GM23248 (cell line): ENCODE measurements around the gene SHROOM1. TPM values are rescaled to one million over a fixed set of nuclear protein-coding genes. Genes with fewer than 3 reads are reported as not detected.

ENCODE experiments used
- DNase-seq: peaks from one replicate; pipeline ENCODE4 v3.0.0-alpha.2; 2015
- H2AFZ ChIP-seq: fragments of 200-600 bp; sonication (generic); 2 replicates; pipeline ENCODE4 v1.6.1; 2016; ENCODE audit warnings: antibody characterized with exemption
- H3F3A ChIP-seq: fragments of 200-600 bp; sonication (generic); 2 replicates; pipeline ENCODE4 v1.6.1; 2016; ENCODE audit warnings: mild to moderate bottlenecking, antibody characterized with exemption, mixed run types; ENCODE audit not compliant: insufficient read depth
- H3K27ac ChIP-seq: fragments of 200-600 bp; sonication (generic); 2 replicates; pipeline ENCODE4 v1.5.1; 2016; ENCODE audit warnings: mild to moderate bottlenecking
- H3K27me3 ChIP-seq: fragments of 200-600 bp; sonication (generic); replicated peaks from 2 replicates; pipeline ENCODE4 v1.6.1; 2016; ENCODE audit warnings: mild to moderate bottlenecking; ENCODE audit not compliant: insufficient read depth
- H3K36me3 ChIP-seq: fragments of 200-600 bp; sonication (generic); 2 replicates; pipeline ENCODE4 v1.6.1; 2016; ENCODE audit warnings: low read depth, mild to moderate bottlenecking
- H3K4me1 ChIP-seq: fragments of 200-600 bp; sonication (generic); 2 replicates; pipeline ENCODE4 v1.6.1; 2016; ENCODE audit warnings: mild to moderate bottlenecking; ENCODE audit not compliant: insufficient read depth
- H3K4me2 ChIP-seq: fragments of 200-600 bp; sonication (generic); one replicate; pipeline ENCODE4 v1.6.1; 2016; ENCODE audit warnings: mild to moderate bottlenecking; ENCODE audit not compliant: unreplicated experiment
- H3K4me3 ChIP-seq: fragments of 200-600 bp; sonication (generic); 2 replicates; pipeline ENCODE4 v1.5.1; 2016; ENCODE audit warnings: mild to moderate bottlenecking
- H3K79me2 ChIP-seq: fragments of 200-600 bp; sonication (generic); 2 replicates; pipeline ENCODE4 v1.6.1; 2016; ENCODE audit warnings: mild to moderate bottlenecking; ENCODE audit not compliant: insufficient read depth
- H3K9ac ChIP-seq: fragments of 200-600 bp; sonication (generic); 2 replicates; pipeline ENCODE4 v1.6.1; 2016; ENCODE audit warnings: mild to moderate bottlenecking
- H3K9me2 ChIP-seq: fragments of 200-600 bp; sonication (generic); 2 replicates; pipeline ENCODE4 v1.6.1; 2016; ENCODE audit warnings: mixed run types, mild to moderate bottlenecking, moderate library complexity; ENCODE audit not compliant: insufficient read depth
- H3K9me3 ChIP-seq: fragments of 200-600 bp; sonication (generic); one replicate; pipeline ENCODE4 v1.6.1; 2017; ENCODE audit warnings: low read depth
- H4K20me1 ChIP-seq: fragments of 200-600 bp; sonication (generic); 2 replicates; pipeline ENCODE4 v1.6.0; 2016; ENCODE audit not compliant: insufficient read depth
- EZH2 ChIP-seq: fragments of 200-600 bp; sonication (generic); IDR thresholded peaks from 2 replicates; pipeline ENCODE4 v1.6.1; 2018; ENCODE audit warnings: antibody characterized with exemption, mild to moderate bottlenecking; ENCODE audit not compliant: insufficient read depth, poor library complexity, severe bottlenecking
- EZH2phosphoT487 ChIP-seq: fragments of 200-600 bp; sonication (generic); IDR thresholded peaks from 2 replicates; pipeline ENCODE4 v1.6.1; 2018; ENCODE audit warnings: antibody characterized with exemption, moderate library complexity, mild to moderate bottlenecking, low read depth; ENCODE audit not compliant: insufficient read depth
- WGBS, 2 experiments: methylation state at CpG; one replicate each; pipeline ENCODE4 v1.1.6; 2015 to 2017; ENCODE audit warnings: low lambda C conversion rate in 2 of 2, low coverage in 1 of 2; ENCODE audit errors: missing lambda C conversion rate in 2 of 2; 5-methylcytosine and 5-hydroxymethylcytosine counted together
- in situ Hi-C: fragments of 300-500 bp; cut with MboI; formaldehyde crosslinking; loops from 2 replicates; pipeline ENCODE4 v1.15.0; 2020
- polyA plus RNA-seq: library from polyadenylated mRNA; unstranded; fragments of >200 nt; fragmentation: Nextera tagmentation; extraction: Ambion mirVana; gene quantifications from 2 replicates; pipeline ENCODE4 v1.2.1, GENCODE V29; 2016
- total RNA-seq: library from RNA; depleted of rRNA; stranded (reverse); fragments of >200 nt; shearing (Covaris generic); gene quantifications from 2 replicates; pipeline ENCODE4 v1.2.3, GENCODE V29; 2014

The SHROOM1 gene
- total and polyA plus RNA-seq, 2 experiments from 2014 or later: 3.8 to 9.9 TPM

DNA sequence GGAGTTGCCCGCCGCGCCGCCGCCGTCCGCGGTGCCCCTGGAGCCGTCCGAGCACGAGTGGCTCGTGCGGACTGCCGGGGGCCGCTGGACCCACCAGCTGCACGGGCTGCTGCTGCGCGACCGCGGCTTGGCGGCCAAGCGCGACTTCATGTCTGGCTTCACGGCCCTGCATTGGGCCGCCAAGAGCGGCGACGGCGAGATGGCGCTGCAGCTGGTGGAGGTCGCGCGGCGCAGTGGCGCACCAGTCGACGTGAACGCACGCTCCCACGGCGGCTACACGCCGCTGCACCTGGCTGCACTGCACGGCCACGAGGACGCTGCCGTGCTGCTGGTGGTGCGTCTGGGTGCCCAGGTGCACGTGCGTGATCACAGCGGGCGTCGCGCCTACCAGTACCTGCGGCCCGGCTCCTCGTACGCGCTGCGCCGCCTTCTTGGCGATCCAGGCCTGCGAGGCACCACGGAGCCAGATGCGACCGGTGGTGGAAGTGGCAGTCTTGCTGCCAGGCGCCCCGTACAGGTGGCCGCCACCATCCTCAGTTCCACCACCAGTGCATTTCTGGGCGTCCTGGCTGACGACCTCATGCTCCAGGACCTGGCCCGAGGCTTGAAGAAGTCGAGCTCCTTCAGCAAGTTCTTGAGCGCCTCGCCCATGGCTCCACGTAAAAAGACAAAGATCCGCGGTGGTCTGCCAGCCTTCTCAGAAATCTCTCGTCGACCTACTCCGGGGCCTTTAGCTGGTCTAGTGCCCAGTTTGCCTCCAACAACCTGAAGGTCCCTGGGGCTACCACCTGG lies 15.7 kb downstream of the SHROOM1 start:
- in situ Hi-C loops: loop anchor here (25.0 kb wide), 1 partner anchor 427 kb away; no protein-coding TSS in a partner anchor
- no peaks in the 10 kb centered on the region for H3K9me3 ChIP-seq
- no peaks in the 10 kb centered on the region for H3K79me2 ChIP-seq
- no peak for TF ChIP-seq EZH2phosphoT487
- DNase-seq: no peak
- no peaks in the 10 kb centered on the region for H4K20me1 ChIP-seq
- WGBS, 2 experiments: 68 to 70% methylated on average over 58 to 81 of the region's 81 CpGs
- no peaks in the 10 kb centered on the region for H3K9me2 ChIP-seq
- H3K4me3 ChIP-seq: no peak overlapping the region
- H3K4me2 ChIP-seq: no peak overlapping the region
- H3K27me3 ChIP-seq: peaks cover 23% of the 10 kb centered on the region
- peaks cover 10% of the 10 kb centered on the region for H3F3A ChIP-seq
- no peak overlapping the region for H2AFZ ChIP-seq
- H3K4me1 ChIP-seq: peaks cover 8% of the 10 kb centered on the region; the same call in 1 of the 2 replicates
- H3K9ac ChIP-seq: no peak overlapping the region
- no peak overlapping the region for H3K27ac ChIP-seq
- no peaks in the 10 kb centered on the region for H3K36me3 ChIP-seq

GRCh38 chr5:132813599-132814502 lies 16.6 kb downstream of the SHROOM1 start:
- no peaks in the 10 kb centered on the region for H3K79me2 ChIP-seq
- peak; percentile 47 for DNase-seq
- H3K4me1 ChIP-seq: peaks cover 8% of the 10 kb centered on the region; the same call in 1 of the 2 replicates
- 9% methylated on average over 73 to 88 of the region's 110 CpGs for WGBS, 2 experiments
- in situ Hi-C loops: loop anchor here (25.0 kb wide), 1 partner anchor 427 kb away; no protein-coding TSS in a partner anchor
- peaks cover 23% of the 10 kb centered on the region for H3K27me3 ChIP-seq
- H3K9me3 ChIP-seq: no peaks in the 10 kb centered on the region
- peak overlapping the region; percentile 34; the same call in 1 of the 2 replicates for H3K4me3 ChIP-seq
- no peaks in the 10 kb centered on the region for H3K36me3 ChIP-seq
- no peak overlapping the region for H3K27ac ChIP-seq
- peak overlapping the region; percentile 63 for H2AFZ ChIP-seq
- TF ChIP-seq EZH2phosphoT487 (0 out of 2 replicates have a peak, but pooled peaks have one; percentile 26), EZH2 (no peak)
- H3F3A ChIP-seq: peaks cover 10% of the 10 kb centered on the region
- H4K20me1 ChIP-seq: no peaks in the 10 kb centered on the region
- H3K9me2 ChIP-seq: no peaks in the 10 kb centered on the region
- H3K4me2 ChIP-seq: no peak overlapping the region
- H3K9ac ChIP-seq: no peak overlapping the region

DNA sequence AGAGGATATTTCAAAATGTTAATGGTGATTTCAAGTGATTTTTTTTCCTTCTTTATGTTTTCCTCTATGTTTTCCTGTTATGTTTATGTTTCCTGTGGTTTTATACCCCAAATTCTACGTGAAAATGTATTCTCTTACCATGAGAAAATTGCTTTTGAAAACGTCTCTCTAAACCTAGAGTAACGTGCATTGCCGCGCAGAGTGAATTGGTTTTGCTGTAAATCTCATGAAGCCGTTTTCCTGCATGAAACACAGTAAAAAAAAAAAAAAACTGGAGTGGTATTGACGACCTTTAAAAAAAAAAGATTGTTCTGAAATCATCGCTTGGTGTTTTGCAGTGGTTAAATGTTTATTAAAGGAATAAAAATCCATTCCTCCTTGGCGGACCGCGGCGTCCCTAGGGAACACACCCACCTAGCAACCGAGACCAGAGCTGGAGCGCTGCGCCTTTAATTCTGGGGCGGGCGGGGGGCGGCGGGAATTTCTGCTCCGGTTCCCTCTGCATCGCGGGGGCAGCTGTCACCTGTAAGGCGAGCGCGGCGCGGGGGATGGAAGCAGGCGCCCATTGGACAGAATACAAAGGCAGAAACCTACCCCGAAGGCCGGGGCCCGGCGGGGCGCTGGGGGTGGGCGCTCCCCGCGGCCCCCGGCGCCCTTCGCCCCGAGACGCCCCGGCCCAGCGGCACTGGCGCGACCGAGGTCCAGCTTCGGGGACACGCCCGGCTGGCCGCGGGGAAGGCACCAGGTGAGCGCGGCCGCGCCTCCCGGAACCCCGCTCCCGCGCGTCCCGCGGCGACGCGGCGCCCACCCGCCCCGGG lies 17.5 kb downstream of the SHROOM1 start, which contains the start of gene SOWAHA:
TSS of gene SOWAHA (plus strand) at position 522 of the 818 bp plus-strand sequence. CDS start 320 bp downstream, outside the sequence.
- H3K4me2 ChIP-seq: peak within 1 kb of the TSS; percentile 38
- no peak within 1 kb of the TSS for H3K9ac ChIP-seq
- TF ChIP-seq EZH2phosphoT487: peak; percentile 76; the same call in 1 of the 2 replicates
- peak; percentile 98 for TF ChIP-seq EZH2
- in situ Hi-C loops: loop anchor here (25.0 kb wide), 1 partner anchor 426 kb away; no protein-coding TSS in a partner anchor
- DNase-seq: no peak
- no peaks in the 10 kb centered on the region for H3K9me2 ChIP-seq
- peaks cover 23% of the 10 kb centered on the region for H3K27me3 ChIP-seq
- H2AFZ ChIP-seq: peak within 1 kb of the TSS; percentile 63
- 13 to 28% methylated on average over 19 to 45 of the region's 68 CpGs for WGBS, 2 experiments
- H4K20me1 ChIP-seq: no peaks in the 10 kb centered on the region
- no peaks in the 10 kb centered on the region for H3K79me2 ChIP-seq
- peaks cover 8% of the 10 kb centered on the region; the same call in 1 of the 2 replicates for H3K4me1 ChIP-seq
- peaks cover 10% of the 10 kb centered on the region for H3F3A ChIP-seq
- H3K9me3 ChIP-seq: no peaks in the 10 kb centered on the region
- no peak within 1 kb of the TSS for H3K27ac ChIP-seq
- H3K4me3 ChIP-seq: peak within 1 kb of the TSS; percentile 54
- H3K36me3 ChIP-seq: no peaks in the 10 kb centered on the region
